Pons (tissue), 1 donor: Measurements from ENCODE around the gene EFNA4.

Source experiments
- DNase-seq: peaks from one replicate; pipeline ENCODE4 v3.0.0-alpha.2; 2016; ENCODE audit warnings: low spot score

EFNA4 gene

DNA sequence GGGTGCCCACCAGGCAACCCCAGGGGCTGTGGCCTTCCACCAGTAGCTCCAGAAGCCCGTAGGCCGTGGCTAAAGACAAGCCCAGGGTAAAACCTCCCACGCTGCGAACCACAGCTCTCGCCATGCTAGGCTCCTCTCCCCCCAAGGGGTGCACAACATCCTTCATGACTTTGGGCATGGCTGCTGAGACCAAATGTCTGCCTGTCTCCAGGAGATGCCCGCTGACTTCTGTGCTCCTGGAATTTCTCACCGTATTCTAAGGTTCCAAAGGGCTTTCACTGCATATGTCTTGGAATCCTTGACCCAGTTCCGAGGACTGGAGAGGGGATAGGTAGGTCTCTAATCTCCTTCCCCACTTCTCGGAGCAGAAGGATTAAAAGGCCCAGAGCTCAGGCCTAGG is 30.0 kb upstream of the EFNA4 start, which contains the start of the genes DCST1 and DCST2:
DCST1 (plus strand) TSS at position 301 of the 400 bp plus-strand sequence. CDS start 213 bp downstream, outside the sequence.
DCST2 (minus strand) TSS at position 258 of the 400 bp plus-strand sequence; CDS start at position 178, 80 bp downstream.
- no peak for DNase-seq

- DNase-seq: no peak
Measured at GRCh38 chr1:155034318-155035208, 29.0 kb upstream of the EFNA4 start.

- no peak for DNase-seq
Measured at GRCh38 chr1:155035936-155036335, 27.6 kb upstream of the EFNA4 start.

DNA sequence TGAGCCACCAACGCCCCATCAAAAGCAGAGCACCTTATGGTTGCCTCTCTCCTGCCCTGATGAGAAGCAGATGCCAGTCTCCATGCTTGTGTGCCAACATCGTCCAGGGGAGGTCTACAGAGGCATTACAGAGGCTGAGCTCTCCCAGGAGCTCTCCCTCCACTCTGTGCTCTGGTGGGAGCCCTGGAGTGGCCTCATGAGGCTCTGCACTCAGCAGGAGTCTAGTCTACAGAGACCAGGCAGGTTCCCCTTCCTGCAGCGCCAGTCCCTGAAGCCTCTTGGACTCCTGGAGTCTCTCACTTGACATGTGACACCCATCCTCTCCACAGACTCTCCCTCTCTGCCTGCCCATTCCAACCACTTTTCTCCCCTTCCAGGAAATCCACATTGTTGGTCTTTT is 26.5 kb upstream of the EFNA4 start:
- no peak for DNase-seq

DNA sequence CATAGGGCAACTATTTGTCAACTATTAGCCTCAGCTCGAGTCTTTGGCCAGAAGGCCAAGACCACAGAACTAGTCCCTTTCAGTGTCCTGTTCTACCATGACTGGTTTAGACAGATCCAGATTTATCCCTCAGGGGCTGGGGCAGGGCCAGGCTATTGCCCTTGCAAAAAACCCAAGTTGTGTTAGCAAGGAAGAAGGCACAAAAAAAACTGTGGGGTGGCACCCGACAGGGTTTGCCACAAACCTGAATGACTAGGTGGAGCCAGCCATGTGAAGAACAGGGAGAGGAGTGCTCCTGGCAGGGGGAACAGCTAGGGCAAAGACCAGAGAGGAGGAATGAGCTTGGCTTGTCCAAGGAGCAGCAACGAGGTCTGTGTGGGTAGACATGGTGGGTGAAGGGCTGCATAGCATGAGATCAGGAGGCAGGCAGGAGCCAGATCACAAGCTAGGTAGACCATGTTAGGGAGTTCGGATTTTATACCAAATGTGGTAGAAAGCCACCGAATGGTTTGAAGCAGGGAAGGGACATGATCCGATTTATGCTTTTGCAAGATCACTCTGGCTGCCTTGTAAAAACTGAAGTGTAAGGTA is 25.6 kb upstream of the EFNA4 start:
- DNase-seq: no peak

DNA sequence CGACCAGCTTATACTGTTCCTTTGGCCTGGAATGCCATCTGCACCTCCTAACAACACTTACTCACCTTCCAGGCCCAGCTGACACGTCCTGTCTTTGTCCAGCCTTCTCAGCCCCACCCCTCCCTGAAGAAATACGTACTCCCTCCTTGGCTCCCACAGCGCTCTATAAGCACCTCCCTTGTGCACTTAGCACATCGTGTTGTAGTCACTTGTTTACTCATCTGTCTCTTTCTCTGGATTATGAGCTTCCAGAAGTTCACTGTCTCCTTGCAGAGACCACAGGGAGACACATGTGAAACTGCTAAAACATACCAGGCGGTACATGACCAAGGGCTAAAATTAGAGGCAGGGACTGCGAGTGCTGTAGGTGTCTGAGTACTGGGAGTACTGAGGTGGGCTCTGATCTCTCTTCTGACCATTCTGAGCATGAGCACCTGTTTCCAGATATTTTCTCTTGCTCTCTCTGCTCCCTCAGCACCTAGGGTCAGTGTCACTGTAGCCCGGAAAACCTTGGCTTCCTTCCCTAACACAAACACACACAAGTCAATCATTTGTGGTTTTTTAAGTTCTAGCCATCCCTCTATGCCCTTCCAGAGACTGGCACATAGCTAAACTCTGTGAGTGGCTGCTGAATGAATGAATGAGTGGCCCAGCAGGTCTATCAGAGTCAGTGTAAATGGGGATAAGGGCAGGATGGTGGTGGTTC is 24.8 kb upstream of the EFNA4 start:
- DNase-seq: no peak

- no peak for DNase-seq
Measured at GRCh38 chr1:155039308-155039669, 24.3 kb upstream of the EFNA4 start.

GRCh38 chr1:155040358-155041093 is 23.0 kb upstream of the EFNA4 start:
- no peak for DNase-seq

DNA sequence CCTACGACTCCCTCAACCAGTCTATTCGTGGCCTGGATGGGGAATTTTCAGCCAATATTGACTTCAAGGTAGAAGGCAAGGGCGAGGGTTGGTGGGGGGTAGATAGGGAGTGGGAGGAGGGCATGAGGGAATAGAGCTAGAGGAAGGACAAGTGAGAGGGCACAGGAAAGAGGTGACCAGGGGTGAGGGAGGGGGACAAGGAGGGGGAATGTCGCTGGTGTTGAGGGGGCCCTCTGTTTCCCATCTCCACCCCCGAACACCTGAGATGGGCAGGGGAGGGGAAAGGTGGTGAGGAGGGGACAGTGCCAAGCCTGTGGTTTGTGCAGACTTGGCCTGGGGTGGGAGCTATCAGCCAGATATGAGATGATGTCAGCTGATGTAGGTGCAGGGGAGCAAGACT is 20.8 kb upstream of the EFNA4 start:
- DNase-seq: no peak

GRCh38 chr1:155043301-155043702 is 20.2 kb upstream of the EFNA4 start:
- no peak for DNase-seq

- no peak for DNase-seq
Measured at GRCh38 chr1:155043793-155044192, 19.7 kb upstream of the EFNA4 start.

GRCh38 chr1:155044365-155044764 is 19.2 kb upstream of the EFNA4 start:
- DNase-seq: no peak

DNA sequence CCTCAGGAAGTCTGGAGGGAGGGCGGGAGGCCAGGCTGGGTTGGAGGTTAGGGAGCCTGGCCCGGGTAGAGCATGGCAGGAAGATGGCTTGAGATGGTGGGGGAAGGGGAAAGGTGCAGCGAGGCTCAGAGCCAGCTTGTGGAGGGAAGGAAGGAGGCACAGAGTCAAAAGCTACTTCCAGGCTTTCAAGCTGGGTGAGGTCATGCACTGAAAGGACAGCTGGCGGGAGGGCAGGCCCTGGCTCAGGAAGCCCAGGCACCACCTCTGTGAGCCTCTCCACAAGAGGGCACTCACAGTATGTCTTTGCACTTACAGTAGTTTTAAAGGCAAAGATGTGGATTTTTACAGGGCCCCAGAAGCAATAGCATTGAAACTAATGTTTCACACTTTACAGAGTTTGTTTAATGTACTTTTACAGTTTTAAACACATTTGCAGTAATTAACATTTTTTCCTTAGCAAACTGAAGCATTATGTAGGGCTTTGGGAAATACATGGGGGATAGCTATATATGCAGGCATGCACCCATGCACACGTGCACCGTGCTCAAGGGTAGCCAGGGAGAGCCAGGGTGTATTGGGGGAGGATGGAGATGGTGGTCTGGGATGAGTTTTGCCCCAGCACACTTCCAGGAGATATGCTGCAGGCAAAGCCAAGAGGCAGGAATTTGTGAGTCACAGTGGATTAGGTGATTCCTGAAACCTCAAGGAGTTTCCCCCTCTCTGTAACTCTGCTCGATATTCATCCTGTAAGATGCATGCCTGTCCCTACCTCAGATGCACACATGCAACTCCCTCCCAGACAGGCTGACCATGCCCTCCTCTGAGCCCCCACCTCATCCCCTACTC is 18.5 kb upstream of the EFNA4 start:
- DNase-seq: peak; percentile 87

DNA sequence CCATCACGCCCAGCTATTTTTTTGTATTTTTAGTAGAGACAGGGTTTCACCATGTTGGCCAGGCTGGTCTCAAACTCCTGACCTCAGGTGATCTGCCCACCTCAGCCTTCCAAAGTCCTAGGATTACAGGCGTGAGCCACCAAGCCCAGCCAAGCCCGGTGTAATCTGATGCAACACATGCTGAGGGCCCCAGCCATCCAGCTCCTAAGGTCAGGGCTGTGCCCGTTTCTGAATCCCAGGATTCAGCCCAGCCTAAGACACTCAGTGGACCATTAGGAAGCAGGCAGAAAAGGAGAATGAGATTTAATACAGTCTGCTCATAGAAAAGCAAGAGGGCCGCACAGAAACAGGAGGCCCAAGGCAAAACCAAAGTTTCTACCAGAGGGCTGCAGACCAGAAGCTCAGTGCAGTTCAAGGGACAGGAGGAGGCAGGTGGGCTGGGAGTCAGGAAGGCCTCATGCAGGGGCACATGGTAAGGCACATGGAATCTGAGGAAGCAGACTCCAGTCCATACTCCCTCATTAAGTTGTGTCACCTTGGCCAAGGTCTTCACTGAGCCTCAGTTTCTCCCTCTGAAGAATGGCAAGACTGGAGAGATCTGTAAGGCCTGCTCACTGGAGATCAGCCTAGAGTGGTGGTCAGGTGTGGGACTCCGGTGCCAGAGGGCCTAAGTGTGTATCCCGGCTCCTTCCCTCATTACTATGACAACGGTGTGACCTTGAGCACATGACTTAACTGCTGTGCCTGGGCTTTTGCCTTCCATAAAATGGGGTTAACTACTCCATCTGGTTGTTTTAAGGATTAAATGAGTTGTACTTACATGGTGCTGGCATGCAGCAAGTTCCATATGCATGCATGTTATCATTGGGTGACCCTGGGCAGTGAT is 14.8 kb upstream of the EFNA4 start:
- DNase-seq: no peak

DNA sequence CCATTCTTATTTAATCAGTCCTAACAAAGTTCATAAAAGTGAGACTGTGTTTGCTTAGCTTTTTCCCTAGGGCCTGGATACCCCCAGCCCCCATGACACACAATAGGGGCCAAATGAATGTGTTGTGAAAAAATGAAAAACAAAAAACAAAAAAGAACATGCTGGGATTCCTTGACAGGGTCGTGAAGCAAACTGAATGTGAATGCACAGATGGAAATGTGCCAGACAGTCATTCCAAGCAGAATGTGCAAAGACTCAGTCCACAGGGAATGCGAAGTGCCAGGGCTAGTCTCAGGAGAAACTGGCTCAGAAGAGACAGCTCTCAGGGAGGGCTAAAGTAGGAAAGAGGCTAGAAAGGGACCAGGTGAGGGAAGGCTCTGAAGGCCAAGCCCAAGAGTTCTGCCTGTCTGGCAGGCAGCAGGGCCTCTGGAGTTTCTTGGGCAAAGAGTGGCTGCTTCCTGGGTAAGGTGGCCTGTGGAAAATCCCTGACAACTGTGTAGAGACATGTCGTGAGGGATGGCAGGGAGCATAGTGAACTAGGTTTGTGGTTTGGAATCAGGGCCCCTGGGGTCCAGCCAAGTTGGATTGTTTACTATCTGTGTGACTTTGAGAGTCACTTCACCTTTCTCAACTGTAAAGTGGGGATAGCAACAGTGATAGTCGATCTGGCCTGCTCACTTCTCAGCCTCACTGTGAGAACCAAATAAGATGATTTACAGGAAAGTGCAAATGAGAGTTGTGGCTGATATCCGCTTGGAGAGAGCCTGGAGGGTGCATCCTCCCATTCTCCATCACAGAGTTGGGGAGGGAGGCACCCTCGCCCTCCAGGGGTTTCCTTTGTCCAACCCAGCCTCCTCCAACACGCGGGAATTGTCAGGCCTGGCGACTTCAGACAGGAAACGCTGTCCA is 13.6 kb upstream of the EFNA4 start:
- no peak for DNase-seq

DNA sequence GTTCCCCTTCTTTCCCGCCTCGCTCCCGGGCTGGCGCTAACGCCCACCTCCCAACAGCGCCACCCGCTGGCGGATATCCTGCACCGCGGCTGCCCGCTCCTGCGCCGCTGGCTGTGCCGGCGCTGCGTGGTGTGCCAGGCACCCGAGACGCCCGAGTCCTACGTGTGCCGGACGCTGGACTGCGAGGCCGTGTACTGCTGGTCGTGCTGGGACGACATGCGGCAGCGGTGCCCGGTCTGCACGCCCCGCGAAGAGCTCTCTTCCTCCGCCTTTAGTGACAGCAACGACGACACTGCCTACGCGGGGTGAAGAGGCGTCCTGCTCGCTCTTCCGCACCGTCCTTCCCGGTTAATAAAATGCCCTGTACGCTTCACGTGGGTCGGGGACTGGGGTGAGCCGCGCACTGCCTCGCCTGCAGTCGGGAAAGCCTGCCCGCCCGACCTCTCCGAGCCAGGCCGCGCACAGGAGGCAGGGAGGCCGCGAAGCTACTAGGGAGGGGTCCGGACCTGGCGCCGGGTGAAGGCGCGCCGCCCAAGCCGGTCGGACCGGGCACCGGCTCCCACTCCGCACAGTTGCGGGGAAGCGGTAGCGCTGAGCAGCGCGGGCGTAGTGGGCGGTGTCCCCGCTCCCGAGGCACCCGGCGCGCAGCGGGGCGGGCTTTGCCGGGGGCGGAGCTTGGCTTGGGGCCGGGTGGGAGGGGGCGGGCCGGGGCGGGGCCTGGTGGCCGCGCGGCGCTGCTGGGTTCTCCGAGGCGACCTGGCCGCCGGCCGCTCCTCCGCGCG is 12.8 kb upstream of the EFNA4 start, which contains the start of gene ADAM15:
ADAM15 (plus strand) TSS at position 757 of the 782 bp plus-strand sequence. CDS start 71 bp downstream, outside the sequence.
- DNase-seq: peak; percentile 61

GRCh38 chr1:155051342-155051776 is 12.2 kb upstream of the EFNA4 start:
- no peak for DNase-seq
